Activated CD8-positive, alpha-beta memory T cell treated with anti-CD3 and anti-CD28 coated beads, Interleukin-2, amount 50 U/mL, for 48 hours (primary cell): ENCODE measurements around the gene CTSV.
"Not testable (repeated sequence)": the region's sequence is repeated elsewhere in the genome, so short reads cannot be mapped to it uniquely, and the experiment has no call there.

Experiments used
- DNase-seq: peaks from one replicate; pipeline ENCODE4 v3.0.0-alpha.2; 2020

CTSV gene

GRCh38 chr9:97039514-97039860 lies 545 bp upstream of the CTSV start:
- DNase-seq: peak; percentile 52

GRCh38 chr9:97023505-97023904 lies 15.4 kb downstream of the CTSV start:
- DNase-seq: not testable (repeated sequence)

GRCh38 chr9:97013151-97014132 lies 25.5 kb downstream of the CTSV start:
- DNase-seq: peak; percentile 84

- DNase-seq: not testable (repeated sequence)
Observed at GRCh38 chr9:97012617-97013016, 26.3 kb downstream of the CTSV start.

GRCh38 chr9:97002195-97002594 lies 36.7 kb downstream of the CTSV start:
- not testable (repeated sequence) for DNase-seq

- not testable (repeated sequence) for DNase-seq
Observed at GRCh38 chr9:97001338-97001737, 37.6 kb downstream of the CTSV start.

- not testable (repeated sequence) for DNase-seq
Observed at GRCh38 chr9:97000139-97000787, 38.7 kb downstream of the CTSV start.

- DNase-seq: not testable (repeated sequence)
Observed at GRCh38 chr9:96999733-97000132, 39.2 kb downstream of the CTSV start.

- DNase-seq: not testable (repeated sequence)
Observed at GRCh38 chr9:96997009-96997701, 41.8 kb downstream of the CTSV start.

GRCh38 chr9:96994531-96995016 lies 44.4 kb downstream of the CTSV start:
- not testable (repeated sequence) for DNase-seq

- not testable (repeated sequence) for DNase-seq
Observed at GRCh38 chr9:96992303-96992702, 46.6 kb downstream of the CTSV start.

- DNase-seq: not testable (repeated sequence)
Observed at GRCh38 chr9:96989747-96990318, 49.1 kb downstream of the CTSV start.

- not testable (repeated sequence) for DNase-seq
Observed at GRCh38 chr9:96984887-96985286, 54.1 kb downstream of the CTSV start.

- DNase-seq: not testable (repeated sequence)
Observed at GRCh38 chr9:96984139-96984538, 54.8 kb downstream of the CTSV start.

GRCh38 chr9:96983496-96984122 lies 55.3 kb downstream of the CTSV start:
- not testable (repeated sequence) for DNase-seq
